ENCODE measurements around the gene RAMP2. TPM values are rescaled to one million over a fixed set of nuclear protein-coding genes. Genes with fewer than 3 reads are reported as not detected.

RAMP2 gene
- total and polyA plus RNA-seq, 2 of the 13 experiments (the other 11 are each of a cell fraction or from before 2014, with no cell fraction given) = 1.4 to 5.2 TPM

DNA sequence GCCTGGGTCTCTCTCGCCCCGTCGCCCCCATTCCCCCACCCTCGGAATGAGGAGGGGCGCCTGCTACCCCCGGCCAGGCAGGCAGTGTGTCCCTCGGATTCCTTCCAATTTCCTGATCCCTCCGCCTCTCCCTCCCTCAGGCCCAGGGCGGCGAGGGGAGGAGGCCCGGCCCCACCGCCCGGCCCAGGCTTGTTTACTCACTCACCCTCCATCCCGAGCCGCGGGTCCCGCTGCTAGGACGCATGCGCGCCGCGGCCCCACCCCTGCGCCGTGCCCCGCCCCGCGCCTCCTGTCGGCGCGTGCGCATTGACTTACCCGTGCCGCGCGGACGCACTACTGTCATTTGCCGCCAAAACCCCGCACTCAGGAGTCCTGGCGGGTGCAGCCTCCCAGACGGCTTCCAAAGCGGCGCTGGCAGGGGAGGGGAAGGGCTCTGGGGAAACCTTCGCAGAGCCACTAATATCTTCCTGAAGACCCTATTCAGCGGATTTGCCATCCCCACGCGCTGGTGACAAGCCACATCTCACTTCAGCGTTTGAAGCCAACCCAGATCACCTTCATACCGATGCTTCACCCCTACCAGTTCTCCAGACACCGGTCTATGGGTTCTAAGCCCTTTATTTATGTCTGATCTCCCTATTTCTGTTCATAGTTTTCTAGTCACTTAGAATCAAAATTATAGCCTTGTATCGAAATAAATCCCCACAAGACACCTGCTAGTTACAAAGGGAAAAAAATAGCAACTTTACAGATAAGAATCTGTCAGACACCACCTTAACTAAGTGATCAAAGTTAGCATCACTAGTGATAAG lies 16.0 kb upstream of the RAMP2 start, which contains the start of gene EZH1 (continued):
- TF ChIP-seq NKX3-1 (CRISPR knock-in tag; IDR thresholded peaks at IDR 0.05) (peak; percentile 94; the same call in 1 of the 2 replicates), GLI4 (CRISPR knock-in tag; IDR thresholded peaks at IDR 0.05; ENCODE audit: borderline replicate concordance) (peak; percentile 33), REPIN1 (CRISPR knock-in tag; IDR thresholded peaks at IDR 0.05; ENCODE audit: borderline replicate concordance, low read depth) (peak; percentile 83), ZFY (CRISPR knock-in tag; IDR thresholded peaks at IDR 0.05) (peak; percentile 95), ZNF746 (CRISPR knock-in tag; IDR thresholded peaks at IDR 0.05) (peak; percentile 74), HNRNPLL (IDR thresholded peaks at IDR 0.05; ENCODE audit: low read depth, low read length, poor library complexity, severe bottlenecking) (peak; percentile 47), MAF1 (CRISPR knock-in tag; IDR thresholded peaks at IDR 0.05; ENCODE audit: borderline replicate concordance) (peak; percentile 71), MZF1 (CRISPR knock-in tag; IDR thresholded peaks at IDR 0.05; ENCODE audit: borderline replicate concordance) (no peak; the same call in 1 of the 2 replicates), ZNF564 (CRISPR knock-in tag; IDR thresholded peaks at IDR 0.05) (peak; percentile 92), ZNF30 (CRISPR knock-in tag; IDR thresholded peaks at IDR 0.05) (peak; percentile 35; the same call in 1 of the 2 replicates), AHR (CRISPR knock-in tag; IDR thresholded peaks at IDR 0.05) (peak; percentile 95), DR1 (CRISPR knock-in tag; IDR thresholded peaks at IDR 0.05) (peak; percentile 58), CBX2 (IDR thresholded peaks at IDR 0.05; ENCODE audit: low read depth, low read length) (no peak), CBX2 (CRISPR knock-in tag; IDR thresholded peaks at IDR 0.05; ENCODE audit: low read depth) (no peak), ZNF264 (CRISPR knock-in tag; IDR thresholded peaks at IDR 0.05) (peak; percentile 77), ZNF367 (CRISPR knock-in tag; IDR thresholded peaks at IDR 0.05; ENCODE audit: borderline replicate concordance) (no peak), ZNF891 (CRISPR knock-in tag; IDR thresholded peaks at IDR 0.05) (peak; percentile 83), ZNF44 (CRISPR knock-in tag; IDR thresholded peaks at IDR 0.05) (0 out of 2 replicates have a peak, but pooled peaks have one; percentile 75), GTF3A (CRISPR knock-in tag; conservative IDR thresholded peaks at IDR 0.05) (peak; percentile 46; the same call in 1 of the 2 replicates), ESRRA (CRISPR knock-in tag; IDR thresholded peaks at IDR 0.05; ENCODE audit: low read depth) (peak; percentile 74; the same call in 1 of the 2 replicates), EED (CRISPR knock-in tag; IDR thresholded peaks at IDR 0.05) (peak; percentile 95), ZNF33A (CRISPR knock-in tag; IDR thresholded peaks at IDR 0.05; ENCODE audit: borderline replicate concordance) (no peak), YY1 (IDR thresholded peaks at IDR 0.05; ENCODE audit: insufficient read depth, insufficient replicate concordance, low read depth, low read length) (peak; percentile 63)
- TF ChIP-seq, protein P1, sequence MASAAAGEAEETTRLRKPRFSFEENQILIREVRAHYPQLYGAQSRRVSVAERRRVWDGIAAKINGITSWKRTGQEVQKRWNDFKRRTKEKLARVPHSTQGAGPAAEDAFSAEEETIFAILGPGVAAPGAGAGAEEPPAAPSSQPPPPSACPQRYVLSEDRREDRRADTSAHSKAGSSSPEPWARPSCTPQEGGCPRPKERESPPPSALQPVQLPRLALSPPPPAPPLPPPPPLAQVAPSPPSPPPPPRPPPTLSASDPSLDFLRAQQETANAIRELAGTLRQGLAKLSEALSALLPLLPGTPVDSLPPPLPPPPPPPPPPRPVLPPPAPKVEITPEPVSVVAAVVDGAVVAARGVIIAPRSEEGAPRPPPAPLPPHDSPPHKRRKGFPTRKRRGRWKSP (CRISPR knock-in tag; IDR thresholded peaks at IDR 0.05) = peak; percentile 89; the same call in 1 of the 2 replicates
- TF ChIP-seq, protein P2, sequence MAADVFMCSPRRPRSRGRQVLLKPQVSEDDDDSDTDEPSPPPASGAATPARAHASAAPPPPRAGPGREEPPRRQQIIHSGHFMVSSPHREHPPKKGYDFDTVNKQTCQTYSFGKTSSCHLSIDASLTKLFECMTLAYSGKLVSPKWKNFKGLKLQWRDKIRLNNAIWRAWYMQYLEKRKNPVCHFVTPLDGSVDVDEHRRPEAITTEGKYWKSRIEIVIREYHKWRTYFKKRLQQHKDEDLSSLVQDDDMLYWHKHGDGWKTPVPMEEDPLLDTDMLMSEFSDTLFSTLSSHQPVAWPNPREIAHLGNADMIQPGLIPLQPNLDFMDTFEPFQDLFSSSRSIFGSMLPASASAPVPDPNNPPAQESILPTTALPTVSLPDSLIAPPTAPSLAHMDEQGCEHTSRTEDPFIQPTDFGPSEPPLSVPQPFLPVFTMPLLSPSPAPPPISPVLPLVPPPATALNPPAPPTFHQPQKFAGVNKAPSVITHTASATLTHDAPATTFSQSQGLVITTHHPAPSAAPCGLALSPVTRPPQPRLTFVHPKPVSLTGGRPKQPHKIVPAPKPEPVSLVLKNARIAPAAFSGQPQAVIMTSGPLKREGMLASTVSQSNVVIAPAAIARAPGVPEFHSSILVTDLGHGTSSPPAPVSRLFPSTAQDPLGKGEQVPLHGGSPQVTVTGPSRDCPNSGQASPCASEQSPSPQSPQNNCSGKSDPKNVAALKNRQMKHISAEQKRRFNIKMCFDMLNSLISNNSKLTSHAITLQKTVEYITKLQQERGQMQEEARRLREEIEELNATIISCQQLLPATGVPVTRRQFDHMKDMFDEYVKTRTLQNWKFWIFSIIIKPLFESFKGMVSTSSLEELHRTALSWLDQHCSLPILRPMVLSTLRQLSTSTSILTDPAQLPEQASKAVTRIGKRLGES (CRISPR knock-in tag; IDR thresholded peaks at IDR 0.05; ENCODE audit: borderline replicate concordance) = no peak
- TF ChIP-seq, protein P3, sequence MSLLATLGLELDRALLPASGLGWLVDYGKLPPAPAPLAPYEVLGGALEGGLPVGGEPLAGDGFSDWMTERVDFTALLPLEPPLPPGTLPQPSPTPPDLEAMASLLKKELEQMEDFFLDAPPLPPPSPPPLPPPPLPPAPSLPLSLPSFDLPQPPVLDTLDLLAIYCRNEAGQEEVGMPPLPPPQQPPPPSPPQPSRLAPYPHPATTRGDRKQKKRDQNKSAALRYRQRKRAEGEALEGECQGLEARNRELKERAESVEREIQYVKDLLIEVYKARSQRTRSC (CRISPR knock-in tag; IDR thresholded peaks at IDR 0.05; ENCODE audit: low read depth) = peak; percentile 86; the same call in 1 of the 2 replicates
